ENCODE results near the gene HSPA9. TPM values are rescaled to one million over a fixed set of nuclear protein-coding genes. Genes with fewer than 3 reads are reported as not detected.
A peak's percentile ranks its signal among the peaks of the same experiment; 100 is the strongest.

Gene HSPA9
- total and polyA plus RNA-seq, 9 of the 15 experiments (the other 6 are each of a cell fraction or from before 2014, with no cell fraction given): 195 to 583 (median 514) TPM

DNA sequence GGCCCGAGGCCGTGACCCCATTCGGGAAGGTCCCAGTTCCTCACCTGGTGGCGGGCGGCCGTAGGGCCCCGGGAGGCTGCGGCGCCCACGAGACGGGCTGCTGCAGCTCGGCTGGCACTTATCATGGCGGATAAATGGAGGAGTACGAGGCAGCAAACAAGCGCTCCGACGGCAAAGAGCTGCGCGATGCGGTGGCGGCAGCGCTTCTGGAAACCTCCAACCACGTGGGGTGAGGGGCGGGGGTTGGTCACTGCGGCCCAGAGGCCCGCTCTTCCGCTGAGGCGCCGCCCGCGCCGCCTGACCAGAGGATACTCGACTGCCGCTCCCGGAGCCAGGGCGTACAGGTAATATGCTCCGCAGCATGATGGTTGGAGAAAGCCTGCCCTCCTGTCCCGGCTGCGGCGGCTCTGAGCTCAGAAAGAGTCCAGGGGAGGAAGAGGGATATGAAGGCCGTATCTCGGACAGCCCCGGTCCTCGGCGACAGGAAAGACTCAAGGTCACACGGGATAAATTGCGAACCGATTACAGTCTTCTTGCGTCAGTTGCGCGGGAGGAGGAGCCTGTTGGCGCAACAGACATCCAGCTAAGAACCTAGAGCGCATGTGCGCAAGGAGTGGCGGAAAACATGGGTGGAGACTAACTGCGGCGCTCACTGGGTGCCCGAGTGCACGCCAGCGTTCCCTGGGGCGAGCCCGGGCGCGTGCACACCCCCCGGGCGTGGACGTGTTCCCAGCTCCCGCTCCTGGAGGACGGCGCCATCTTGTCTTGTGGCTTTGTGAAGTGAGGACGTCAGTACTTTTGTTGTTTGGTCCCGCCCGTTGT lies at the start of gene HSPA9 (continued):
- TF ChIP-seq, protein P1, sequence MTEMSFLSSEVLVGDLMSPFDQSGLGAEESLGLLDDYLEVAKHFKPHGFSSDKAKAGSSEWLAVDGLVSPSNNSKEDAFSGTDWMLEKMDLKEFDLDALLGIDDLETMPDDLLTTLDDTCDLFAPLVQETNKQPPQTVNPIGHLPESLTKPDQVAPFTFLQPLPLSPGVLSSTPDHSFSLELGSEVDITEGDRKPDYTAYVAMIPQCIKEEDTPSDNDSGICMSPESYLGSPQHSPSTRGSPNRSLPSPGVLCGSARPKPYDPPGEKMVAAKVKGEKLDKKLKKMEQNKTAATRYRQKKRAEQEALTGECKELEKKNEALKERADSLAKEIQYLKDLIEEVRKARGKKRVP (CRISPR knock-in tag; IDR thresholded peaks at IDR 0.05): peak; percentile 99
- TF ChIP-seq RBFOX2 (IDR thresholded peaks at IDR 0.05; ENCODE audit: low read depth, low read length) (peak; percentile 99), FIP1L1 (IDR thresholded peaks at IDR 0.05; ENCODE audit: low read depth, low read length, poor library complexity, severe bottlenecking) (peak; percentile 41), TBP (optimal IDR thresholded peaks at IDR 0.05; ENCODE audit: low read depth, low read length) (peak; percentile 93), DNMT1 (IDR thresholded peaks at IDR 0.05) (no peak), CCAR2 (IDR thresholded peaks at IDR 0.05; ENCODE audit: low read depth, low read length) (no peak), ZNF184 (CRISPR knock-in tag; IDR thresholded peaks at IDR 0.05) (no peak), ATF7 (IDR thresholded peaks at IDR 0.05) (peak; percentile 98), ZNF764 (CRISPR knock-in tag; IDR thresholded peaks at IDR 0.05; ENCODE audit: low read depth) (no peak), EHMT2 (IDR thresholded peaks at IDR 0.05) (no peak), EP400 (IDR thresholded peaks at IDR 0.05) (peak; percentile 100), MCM7 (IDR thresholded peaks at IDR 0.05) (no peak), SP2 (IDR thresholded peaks at IDR 0.05; ENCODE audit: extremely low read depth, low read depth, low read length, poor library complexity, severe bottlenecking) (no peak), MYBL2 (IDR thresholded peaks at IDR 0.05; ENCODE audit: low read depth) (peak; percentile 28; the same call in 1 of the 2 replicates), MYBL2 (CRISPR knock-in tag; IDR thresholded peaks at IDR 0.05; ENCODE audit: borderline replicate concordance) (no peak), MIER1 (IDR thresholded peaks at IDR 0.05; ENCODE audit: low read depth) (no peak), ZNF239 (CRISPR knock-in tag; IDR thresholded peaks at IDR 0.05) (no peak; the same call in 1 of the 2 replicates), TAF7 (tag; IDR thresholded peaks at IDR 0.05) (peak; percentile 96), ZNF766 (CRISPR knock-in tag; conservative IDR thresholded peaks at IDR 0.05) (peak; percentile 82), ZNF217 (CRISPR knock-in tag; IDR thresholded peaks at IDR 0.05) (no peak), NELFE (IDR thresholded peaks at IDR 0.05; ENCODE audit: insufficient read depth, insufficient read length) (no peak)
- TF ChIP-seq, protein P2, sequence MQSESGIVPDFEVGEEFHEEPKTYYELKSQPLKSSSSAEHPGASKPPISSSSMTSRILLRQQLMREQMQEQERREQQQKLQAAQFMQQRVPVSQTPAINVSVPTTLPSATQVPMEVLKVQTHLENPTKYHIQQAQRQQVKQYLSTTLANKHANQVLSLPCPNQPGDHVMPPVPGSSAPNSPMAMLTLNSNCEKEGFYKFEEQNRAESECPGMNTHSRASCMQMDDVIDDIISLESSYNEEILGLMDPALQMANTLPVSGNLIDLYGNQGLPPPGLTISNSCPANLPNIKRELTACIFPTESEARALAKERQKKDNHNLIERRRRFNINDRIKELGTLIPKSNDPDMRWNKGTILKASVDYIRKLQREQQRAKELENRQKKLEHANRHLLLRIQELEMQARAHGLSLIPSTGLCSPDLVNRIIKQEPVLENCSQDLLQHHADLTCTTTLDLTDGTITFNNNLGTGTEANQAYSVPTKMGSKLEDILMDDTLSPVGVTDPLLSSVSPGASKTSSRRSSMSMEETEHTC (IDR thresholded peaks at IDR 0.05): no peak; the same call in 1 of the 2 replicates
- TF ChIP-seq, protein P3, sequence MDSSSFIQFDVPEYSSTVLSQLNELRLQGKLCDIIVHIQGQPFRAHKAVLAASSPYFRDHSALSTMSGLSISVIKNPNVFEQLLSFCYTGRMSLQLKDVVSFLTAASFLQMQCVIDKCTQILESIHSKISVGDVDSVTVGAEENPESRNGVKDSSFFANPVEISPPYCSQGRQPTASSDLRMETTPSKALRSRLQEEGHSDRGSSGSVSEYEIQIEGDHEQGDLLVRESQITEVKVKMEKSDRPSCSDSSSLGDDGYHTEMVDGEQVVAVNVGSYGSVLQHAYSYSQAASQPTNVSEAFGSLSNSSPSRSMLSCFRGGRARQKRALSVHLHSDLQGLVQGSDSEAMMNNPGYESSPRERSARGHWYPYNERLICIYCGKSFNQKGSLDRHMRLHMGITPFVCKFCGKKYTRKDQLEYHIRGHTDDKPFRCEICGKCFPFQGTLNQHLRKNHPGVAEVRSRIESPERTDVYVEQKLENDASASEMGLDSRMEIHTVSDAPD (CRISPR knock-in tag; IDR thresholded peaks at IDR 0.05): no peak
- TF ChIP-seq, protein P4, sequence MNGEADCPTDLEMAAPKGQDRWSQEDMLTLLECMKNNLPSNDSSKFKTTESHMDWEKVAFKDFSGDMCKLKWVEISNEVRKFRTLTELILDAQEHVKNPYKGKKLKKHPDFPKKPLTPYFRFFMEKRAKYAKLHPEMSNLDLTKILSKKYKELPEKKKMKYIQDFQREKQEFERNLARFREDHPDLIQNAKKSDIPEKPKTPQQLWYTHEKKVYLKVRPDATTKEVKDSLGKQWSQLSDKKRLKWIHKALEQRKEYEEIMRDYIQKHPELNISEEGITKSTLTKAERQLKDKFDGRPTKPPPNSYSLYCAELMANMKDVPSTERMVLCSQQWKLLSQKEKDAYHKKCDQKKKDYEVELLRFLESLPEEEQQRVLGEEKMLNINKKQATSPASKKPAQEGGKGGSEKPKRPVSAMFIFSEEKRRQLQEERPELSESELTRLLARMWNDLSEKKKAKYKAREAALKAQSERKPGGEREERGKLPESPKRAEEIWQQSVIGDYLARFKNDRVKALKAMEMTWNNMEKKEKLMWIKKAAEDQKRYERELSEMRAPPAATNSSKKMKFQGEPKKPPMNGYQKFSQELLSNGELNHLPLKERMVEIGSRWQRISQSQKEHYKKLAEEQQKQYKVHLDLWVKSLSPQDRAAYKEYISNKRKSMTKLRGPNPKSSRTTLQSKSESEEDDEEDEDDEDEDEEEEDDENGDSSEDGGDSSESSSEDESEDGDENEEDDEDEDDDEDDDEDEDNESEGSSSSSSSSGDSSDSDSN (IDR thresholded peaks at IDR 0.05; ENCODE audit: borderline replicate concordance in 1 of 2, low read depth in 2 of 2, low read length in 2 of 2): peak; percentile 97 to 99; a peak in 3 of 4 replicates

Measured in K562 (cell line).